Measurements from ENCODE around the gene CHML.

The CHML gene

GRCh38 chr1:241638099-241638682 lies 2.0 kb downstream of the CHML start (continued):
- TF ChIP-seq ZNF623 (tag by site-specific recombination; IDR thresholded peaks at IDR 0.05) (no peak), ZNF248 (tag by site-specific recombination; IDR thresholded peaks at IDR 0.05) (no peak), PRDM6 (tag by site-specific recombination; IDR thresholded peaks at IDR 0.05) (peak; percentile 38; the same call in 1 of the 2 replicates), ZNF211 (tag by site-specific recombination; IDR thresholded peaks at IDR 0.05; ENCODE audit: low read depth) (no peak)

- ChIA-PET POLR2A (no interaction called here), CTCF (interaction anchor here (0.6 to 2.1 kb wide), 5 partner anchors 10 to 361 kb away, joined by 3 to 12 read pairs (median 3); no protein-coding TSS in a partner anchor)
- TF ChIP-seq PRDM10 (tag by site-specific recombination; IDR thresholded peaks at IDR 0.05) (peak; percentile 53), ZNF555 (tag by site-specific recombination; conservative IDR thresholded peaks at IDR 0.05) (no peak), ZNF223 (tag by site-specific recombination; IDR thresholded peaks at IDR 0.05) (no peak), TRIM28 (IDR thresholded peaks at IDR 0.05; ENCODE audit: borderline replicate concordance, low read length) (peak; percentile 44; the same call in 1 of the 2 replicates), ZBTB17 (tag by site-specific recombination; IDR thresholded peaks at IDR 0.05) (peak; percentile 54; the same call in 1 of the 2 replicates), ZNF600 (tag by site-specific recombination; IDR thresholded peaks at IDR 0.05) (peak; percentile 90), ZNF610 (tag by site-specific recombination; IDR thresholded peaks at IDR 0.05; ENCODE audit: borderline replicate concordance) (no peak)
- Histone ChIP-seq H3K4me1 (ENCODE audit: control insufficient read depth, insufficient read depth, low read length) (peaks cover 10% of the 10 kb centered on the region), H3K36me3 (ENCODE audit: control insufficient read depth in 2 of 2, insufficient read depth in 1 of 2, low read length in 2 of 2) (peaks cover 0 to 19% of the 10 kb centered on the region in 2 experiments; a peak in 1 of 3 replicates), H3K27ac (ENCODE audit: extremely low read depth, low read depth, low read length) (no peak overlapping the region), H3K9me3 (ENCODE audit: control insufficient read depth, insufficient read depth, low read depth, low read length) (no peaks in the 10 kb centered on the region; the same call in 1 of the 2 replicates), H3K4me3 (ENCODE audit: low read depth, low read length) (no peak overlapping the region)
Measured at GRCh38 chr1:241637604-241638003, 2.6 kb downstream of the CHML start.

- peak; percentile 27; the same call in 1 of the 2 replicates for TF ChIP-seq ZBTB20 (tag by site-specific recombination; IDR thresholded peaks at IDR 0.05)
- no peak for TF ChIP-seq PRDM4 (tag by site-specific recombination; IDR thresholded peaks at IDR 0.05)
- no peak for TF ChIP-seq ZNF518A (tag by site-specific recombination; conservative IDR thresholded peaks at IDR 0.05; ENCODE audit: low read depth)
- no peak for TF ChIP-seq BCL11B (tag by site-specific recombination; IDR thresholded peaks at IDR 0.05; ENCODE audit: low read depth)
- no peak for TF ChIP-seq ZNF558 (tag by site-specific recombination; IDR thresholded peaks at IDR 0.05)
- Histone ChIP-seq H3K27ac (ENCODE audit: extremely low read depth, low read depth, low read length) (no peak overlapping the region), H3K36me3 (ENCODE audit: control insufficient read depth in 2 of 2, insufficient read depth in 1 of 2, low read length in 2 of 2) (peaks cover 0 to 19% of the 10 kb centered on the region in 2 experiments; a peak in 1 of 3 replicates), H3K4me1 (ENCODE audit: control insufficient read depth, insufficient read depth, low read length) (peaks cover 10% of the 10 kb centered on the region), H3K4me3 (ENCODE audit: low read depth, low read length) (no peak overlapping the region), H3K9me3 (ENCODE audit: control insufficient read depth, insufficient read depth, low read depth, low read length) (no peaks in the 10 kb centered on the region)
- CTCF ChIA-PET = interaction anchor here (1.0 to 2.1 kb wide), 3 partner anchors 10 to 361 kb away, joined by 3 to 10 read pairs (median 3); no protein-coding TSS in a partner anchor
- POLR2A ChIA-PET = no interaction called here
Measured at GRCh38 chr1:241637046-241637590, 3.1 kb downstream of the CHML start.

Measured in HEK293 (cell line).